A673 (cell line): ENCODE data around the gene PRR11. TPM values are rescaled to one million over a fixed set of nuclear protein-coding genes. Genes with fewer than 3 reads are reported as not detected.

ENCODE experiments used
- BruUV-seq: library from RNA; stranded (reverse); fragments of 400-500 nt; replicated peaks from 2 replicates; lab custom pipeline; 2021; lab: Mats Ljungman, UMichigan
- CTCF ChIA-PET: fragments of 300-600 bp; sonication (Branson Sonifier 250); formaldehyde crosslinking; loops from one replicate; lab custom pipeline; 2022; ENCODE audit warnings: antibody characterized with exemption; lab: Charles Lee
- POLR2A ChIA-PET: fragments of 300-600 bp; sonication (Branson Sonifier 250); formaldehyde crosslinking; loops from one replicate; lab custom pipeline; 2022; ENCODE audit warnings: antibody characterized with exemption; ENCODE audit not compliant: low non-redundant PET; lab: Charles Lee
- DNase-seq: peaks from one replicate; pipeline ENCODE4 v3.0.0-alpha.2; 2015; ENCODE audit warnings: low spot score
- H3K27ac ChIP-seq: fragments of 200-600 bp; sonication (generic); 2 replicates; pipeline ENCODE4 v1.5.1; 2016; ENCODE audit warnings: mixed run types, low read depth, mild to moderate bottlenecking, mixed read lengths, antibody characterized with exemption, low read length; ENCODE audit not compliant: poor library complexity, severe bottlenecking
- H3K27me3 ChIP-seq: fragments of 200-600 bp; sonication (generic); replicated peaks from 2 replicates; pipeline ENCODE4 v1.6.1; 2017; ENCODE audit warnings: mixed run types, low read depth, mild to moderate bottlenecking, mixed read lengths, antibody characterized with exemption, low read length; ENCODE audit not compliant: insufficient read depth, poor library complexity
- H3K36me3 ChIP-seq: fragments of 200-600 bp; sonication (generic); 2 replicates; pipeline ENCODE4 v1.6.1; 2016; ENCODE audit warnings: mixed run types, mild to moderate bottlenecking, mixed read lengths, antibody characterized with exemption, low read length; ENCODE audit not compliant: insufficient read depth, poor library complexity, severe bottlenecking
- H3K4me1 ChIP-seq: fragments of 200-600 bp; sonication (generic); 2 replicates; pipeline ENCODE4 v1.6.1; 2017; ENCODE audit warnings: mixed run types, mild to moderate bottlenecking, mixed read lengths, antibody characterized with exemption, low read length; ENCODE audit not compliant: insufficient read depth, poor library complexity, severe bottlenecking
- H3K4me3 ChIP-seq: fragments of 200-600 bp; sonication (generic); 2 replicates; pipeline ENCODE4 v1.5.1; 2016; ENCODE audit warnings: low read depth, mixed run types, mild to moderate bottlenecking, mixed read lengths, low read length; ENCODE audit not compliant: poor library complexity, severe bottlenecking
- H3K9me3 ChIP-seq: fragments of 200-600 bp; sonication (generic); 2 replicates; pipeline ENCODE4 v1.6.1; 2016; ENCODE audit warnings: mixed run types, low read depth, mild to moderate bottlenecking, mixed read lengths, antibody characterized with exemption, low read length; ENCODE audit not compliant: poor library complexity, severe bottlenecking
- CTCF ChIP-seq: fragments of 300-800, 200-600 bp; sonication (generic); conservative IDR thresholded peaks from 2 replicates; pipeline ENCODE4 v1.5.1; 2017; ENCODE audit warnings: low read depth, mild to moderate bottlenecking, antibody characterized with exemption, low read length, moderate library complexity, mixed read lengths
- EZH2 ChIP-seq: fragments of 200-600 bp; sonication (generic); IDR thresholded peaks from 2 replicates; pipeline ENCODE4 v1.6.1; 2017; ENCODE audit warnings: borderline replicate concordance, low read depth, mild to moderate bottlenecking, mixed read lengths, antibody characterized with exemption, low read length; ENCODE audit not compliant: poor library complexity, severe bottlenecking
- intact Hi-C: fragments of 100-400 bp; cut with micrococcal nuclease; formaldehyde crosslinking; loops from one replicate; pipeline ENCODE4 v1.10.0; 2022; ENCODE audit not compliant: unreplicated experiment
- total RNA-seq: library from RNA; stranded (reverse); gene quantifications from 2 replicates; pipeline ENCODE4 v1.2.3, GENCODE V29; 2021

Gene PRR11
- total RNA-seq, 1 experiment from 2014 or later = 123 TPM

DNA sequence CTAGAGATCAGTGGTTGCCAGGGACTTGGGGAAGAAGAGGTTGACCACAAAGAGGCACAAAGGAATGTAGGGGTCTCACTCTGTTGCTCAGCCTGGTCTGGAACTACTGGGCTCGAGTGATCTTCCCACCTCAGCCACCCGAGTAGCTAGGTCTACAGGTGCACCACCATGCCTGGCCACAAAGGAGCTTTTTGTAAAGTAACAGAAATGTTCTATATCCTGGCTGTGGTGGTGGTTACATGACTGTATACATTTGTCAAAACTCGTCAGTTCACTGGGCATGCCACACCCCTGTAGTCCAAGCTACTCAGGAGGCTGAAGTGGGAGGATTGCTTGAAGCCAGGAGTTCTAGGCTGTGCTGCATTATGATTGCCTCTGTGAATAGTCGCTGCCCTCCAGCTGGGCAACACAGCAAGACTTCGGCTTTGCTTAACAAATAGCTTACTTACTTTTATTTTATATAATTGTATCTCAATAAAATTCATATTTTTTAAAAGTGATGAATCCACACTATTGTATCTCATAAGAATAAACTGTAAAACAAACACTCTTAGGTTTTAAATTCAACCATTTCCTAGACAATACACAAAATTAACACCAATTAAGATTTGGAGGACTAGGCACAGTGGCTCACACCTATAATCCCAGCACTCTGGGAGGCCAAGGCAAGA lies 5.6 kb upstream of the PRR11 start:
- no peak for DNase-seq
- intact Hi-C loops = loop anchor here (5.0 to 10.0 kb wide), 2 partner anchors 43 to 635 kb away; partner anchors contain the start of genes MTMR4 and TRIM37
- Histone ChIP-seq H3K4me3 (no peak overlapping the region), H3K4me1 (peaks cover 10% of the 10 kb centered on the region), H3K9me3 (no peaks in the 10 kb centered on the region), H3K36me3 (no peaks in the 10 kb centered on the region), H3K27me3 (no peaks in the 10 kb centered on the region), H3K27ac (no peak overlapping the region)
- ChIA-PET POLR2A (no interaction called here), CTCF (no interaction called here)
- TF ChIP-seq CTCF (no peak), EZH2 (no peak)
- BruUV-seq = no TSS peak

GRCh38 chr17:59151006-59151405 lies 4.5 kb upstream of the PRR11 start:
- POLR2A ChIA-PET = no interaction called here
- no TSS peak for BruUV-seq
- Histone ChIP-seq H3K36me3 (no peaks in the 10 kb centered on the region), H3K4me1 (peaks cover 10% of the 10 kb centered on the region), H3K27ac (no peak overlapping the region), H3K27me3 (no peaks in the 10 kb centered on the region), H3K4me3 (peak overlapping the region; percentile 62), H3K9me3 (no peaks in the 10 kb centered on the region)
- no peak for DNase-seq
- intact Hi-C loops = loop anchor here (5.0 to 10.0 kb wide), 2 partner anchors 44 to 636 kb away; partner anchors contain the start of genes MTMR4 and TRIM37
- CTCF ChIA-PET = interaction anchor here (0.6 kb wide), 1 partner anchor 53 kb away, joined by 3 read pairs; no protein-coding TSS in a partner anchor
- TF ChIP-seq EZH2 (no peak), CTCF (no peak)

DNA sequence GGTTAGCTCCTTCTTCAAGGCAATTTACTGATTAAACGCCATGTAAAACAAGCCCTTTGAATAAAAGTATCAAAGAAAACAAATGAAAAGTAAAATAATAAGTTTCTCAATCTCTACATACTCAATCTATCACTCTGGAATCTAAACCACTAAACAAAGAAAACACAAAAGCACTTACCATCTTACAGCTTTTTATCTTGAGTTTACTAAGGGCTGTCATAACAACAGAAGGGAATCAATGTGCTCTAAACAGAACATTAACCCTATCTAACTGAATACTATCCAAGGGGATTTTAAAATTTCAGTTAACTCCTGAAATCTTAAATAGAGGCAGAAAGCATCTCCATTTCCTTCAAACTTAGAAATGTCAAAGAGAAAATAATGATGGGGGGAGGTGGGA lies 4.0 kb upstream of the PRR11 start:
- TF ChIP-seq CTCF (no peak), EZH2 (no peak)
- Histone ChIP-seq H3K4me1 (peaks cover 10% of the 10 kb centered on the region), H3K4me3 (peak overlapping the region; percentile 62), H3K9me3 (no peaks in the 10 kb centered on the region), H3K36me3 (no peaks in the 10 kb centered on the region), H3K27ac (peak overlapping the region; percentile 97), H3K27me3 (no peaks in the 10 kb centered on the region)
- POLR2A ChIA-PET = no interaction called here
- intact Hi-C loops = loop anchor here (5.0 to 10.0 kb wide), 2 partner anchors 44 to 637 kb away; partner anchors contain the start of genes MTMR4 and TRIM37
- CTCF ChIA-PET = no interaction called here
- no peak for DNase-seq
- no TSS peak for BruUV-seq
